ENCODE results near the gene PROZ. TPM values are rescaled to one million over a fixed set of nuclear protein-coding genes. Genes with fewer than 3 reads are reported as not detected.

PROZ gene
- total RNA-seq, 1 experiment from 2014 or later: not detected

- H2AFZ ChIP-seq (ENCODE audit: low read depth, low read length, poor library complexity, severe bottlenecking): no peak overlapping the region
- RAD21 ChIA-PET (ENCODE audit: low non-redundant PET in 1 of 2, low total read pairs in 2 of 2, uncharacterized antibody in 2 of 2, unreplicated experiment in 2 of 2): no interaction called here
- POLR2A ChIA-PET: no interaction called here
- CTCF ChIA-PET: no interaction called here
- intact Hi-C loops (cut with micrococcal nuclease): no loop called here
- peaks cover 3% of the 10 kb centered on the region; the same call in 1 of the 2 replicates for H3K27me3 ChIP-seq (ENCODE audit: insufficient read depth, low read length)
- no peaks in the 10 kb centered on the region for H3K9me3 ChIP-seq (ENCODE audit: control insufficient read depth in 1 of 2, insufficient read depth in 1 of 2, low read depth in 1 of 2, low read length in 2 of 2)
- ATAC-seq: no peak
- BruUV-seq (replicated peaks): no TSS peak
- no peaks in the 10 kb centered on the region for H3K79me2 ChIP-seq (ENCODE audit: insufficient read depth, low read length)
- no peak overlapping the region for H3K9ac ChIP-seq (ENCODE audit: low read length)
- H3K9me2 ChIP-seq (ENCODE audit: insufficient read depth): no peaks in the 10 kb centered on the region
- H4K20me1 ChIP-seq (ENCODE audit: insufficient read depth): no peaks in the 10 kb centered on the region
- no peak overlapping the region for H3K4me2 ChIP-seq (ENCODE audit: low read length)
- no peak overlapping the region for H3K4me3 ChIP-seq (replicated peaks in 1 of 2; ENCODE audit: low read depth in 1 of 2, low read length in 2 of 2)
- no peak for DNase-seq (ENCODE audit: low read depth, low spot score)
- no peaks in the 10 kb centered on the region for H3K36me3 ChIP-seq (ENCODE audit: control insufficient read depth in 1 of 2, insufficient read depth in 2 of 2, low read length in 2 of 2)
- no peak for TF ChIP-seq POLR2A (IDR thresholded peaks at IDR 0.05; ENCODE audit: borderline replicate concordance, extremely low read depth, insufficient read depth, insufficient read length)
- no peaks in the 10 kb centered on the region for H3K4me1 ChIP-seq (ENCODE audit: control insufficient read depth in 1 of 2, insufficient read depth in 2 of 2, low read length in 2 of 2)
- no peak overlapping the region for H3K27ac ChIP-seq (ENCODE audit: low read depth, low read length)
Observed at GRCh38 chr13:113160983-113161382, 2.5 kb downstream of the PROZ start.

GRCh38 chr13:113161433-113161832, 3.0 kb downstream of the PROZ start:
- ATAC-seq: no peak
- Histone ChIP-seq H3K36me3 (ENCODE audit: control insufficient read depth in 1 of 2, insufficient read depth in 2 of 2, low read length in 2 of 2) (no peaks in the 10 kb centered on the region), H2AFZ (ENCODE audit: low read depth, low read length, poor library complexity, severe bottlenecking) (no peak overlapping the region), H3K9ac (ENCODE audit: low read length) (no peak overlapping the region), H3K79me2 (ENCODE audit: insufficient read depth, low read length) (no peaks in the 10 kb centered on the region), H3K9me3 (ENCODE audit: control insufficient read depth in 1 of 2, insufficient read depth in 1 of 2, low read depth in 1 of 2, low read length in 2 of 2) (no peaks in the 10 kb centered on the region), H3K9me2 (ENCODE audit: insufficient read depth) (no peaks in the 10 kb centered on the region), H3K27me3 (ENCODE audit: insufficient read depth, low read length) (peaks cover 3% of the 10 kb centered on the region; the same call in 1 of the 2 replicates), H3K4me2 (ENCODE audit: low read length) (no peak overlapping the region), H3K4me1 (ENCODE audit: control insufficient read depth in 1 of 2, insufficient read depth in 2 of 2, low read length in 2 of 2) (no peaks in the 10 kb centered on the region), H4K20me1 (ENCODE audit: insufficient read depth) (no peaks in the 10 kb centered on the region), H3K27ac (ENCODE audit: low read depth, low read length) (no peak overlapping the region), H3K4me3 (replicated peaks in 1 of 2; ENCODE audit: low read depth in 1 of 2, low read length in 2 of 2) (no peak overlapping the region)
- BruUV-seq (replicated peaks): no TSS peak
- ChIA-PET POLR2A (no interaction called here), RAD21 (ENCODE audit: low non-redundant PET in 1 of 2, low total read pairs in 2 of 2, uncharacterized antibody in 2 of 2, unreplicated experiment in 2 of 2) (no interaction called here), CTCF (no interaction called here)
- no peak for DNase-seq (ENCODE audit: low read depth, low spot score)
- TF ChIP-seq ZFX (IDR thresholded peaks at IDR 0.05): no peak
- TF ChIP-seq TCF7L2 (IDR thresholded peaks at IDR 0.05; ENCODE audit: borderline replicate concordance, extremely low read depth, insufficient read depth, insufficient read length): no peak
- TF ChIP-seq POLR2A (IDR thresholded peaks at IDR 0.05; ENCODE audit: borderline replicate concordance, extremely low read depth, insufficient read depth, insufficient read length): no peak
- no peak for TF ChIP-seq SIN3A (IDR thresholded peaks at IDR 0.05; ENCODE audit: low read depth)
- TF ChIP-seq RAD21 (IDR thresholded peaks at IDR 0.05; ENCODE audit: low read depth): no peak
- no peak for TF ChIP-seq YY1 (IDR thresholded peaks at IDR 0.05; ENCODE audit: extremely low read depth, insufficient replicate concordance, low read depth, low read length)
- no peak for TF ChIP-seq CTCF (IDR thresholded peaks at IDR 0.05 in 2 of 3, conservative IDR thresholded peaks at IDR 0.05 in 1 of 3; ENCODE audit: borderline replicate concordance in 1 of 3, insufficient read depth in 1 of 3, low read depth in 2 of 3, low read length in 2 of 3)
- no peak for TF ChIP-seq ELF1 (IDR thresholded peaks at IDR 0.05; ENCODE audit: borderline replicate concordance, low read depth)
- TF ChIP-seq SP1 (IDR thresholded peaks at IDR 0.05; ENCODE audit: low read depth): no peak
- TF ChIP-seq ZBTB33 (IDR thresholded peaks at IDR 0.05; ENCODE audit: extremely low read depth, insufficient replicate concordance, low read length): no peak
- no peak for TF ChIP-seq CBX3 (IDR thresholded peaks at IDR 0.05; ENCODE audit: low read depth)
- no peak for TF ChIP-seq POLR2AphosphoS5 (IDR thresholded peaks at IDR 0.05; ENCODE audit: low read depth, low read length)
- intact Hi-C loops (cut with micrococcal nuclease): no loop called here

All from HCT116 (cell line).